Femur (tissue), 1 donor: Measurements from ENCODE around the gene REEP2.
"Not testable (repeated sequence)": the region's sequence is repeated elsewhere in the genome, so short reads cannot be mapped to it uniquely, and the experiment has no call there.

Experiments
- DNase-seq: peaks from one replicate; pipeline ENCODE4 v3.0.0-alpha.2; 2017

REEP2 gene

GRCh38 chr5:138438724-138439476 lies at the start of gene REEP2:
Gene REEP2 (plus strand): TSS chr5:138439057. CDS start chr5:138439209, 152 bp downstream.
- peak; percentile 60 for DNase-seq

- DNase-seq: no peak
Measured at GRCh38 chr5:138389332-138389731, 49.5 kb upstream of the REEP2 start.

GRCh38 chr5:138389911-138390310 lies 48.9 kb upstream of the REEP2 start:
- DNase-seq: not testable (repeated sequence)

GRCh38 chr5:138391859-138392386 lies 46.9 kb upstream of the REEP2 start:
- DNase-seq: peak; percentile 75

GRCh38 chr5:138402640-138403039 lies 36.2 kb upstream of the REEP2 start:
- no peak for DNase-seq

- no peak for DNase-seq
Measured at GRCh38 chr5:138408023-138408422, 30.8 kb upstream of the REEP2 start.

- DNase-seq: peak; percentile 36
Measured at GRCh38 chr5:138410996-138411640, 27.7 kb upstream of the REEP2 start.

- no peak for DNase-seq
Measured at GRCh38 chr5:138418444-138418843, 20.4 kb upstream of the REEP2 start.

- no peak for DNase-seq
Measured at GRCh38 chr5:138425079-138425478, 13.8 kb upstream of the REEP2 start.

GRCh38 chr5:138435943-138436342 lies 2.9 kb upstream of the REEP2 start:
- DNase-seq: no peak

- no peak for DNase-seq
Measured at GRCh38 chr5:138438003-138438723, 694 bp upstream of the REEP2 start.

GRCh38 chr5:138439477-138440158 lies 761 bp downstream of the REEP2 start:
- DNase-seq: no peak

- DNase-seq: no peak
Measured at GRCh38 chr5:138440159-138441073, 1.6 kb downstream of the REEP2 start.

- no peak for DNase-seq
Measured at GRCh38 chr5:138441221-138441620, 2.4 kb downstream of the REEP2 start.

GRCh38 chr5:138444078-138444773 lies 5.4 kb downstream of the REEP2 start:
- DNase-seq: no peak

- no peak for DNase-seq
Measured at GRCh38 chr5:138444774-138445546, 6.1 kb downstream of the REEP2 start.

GRCh38 chr5:138445547-138446271 lies 6.9 kb downstream of the REEP2 start:
- DNase-seq: no peak

- no peak for DNase-seq
Measured at GRCh38 chr5:138448070-138448469, 9.2 kb downstream of the REEP2 start.
